Endothelial cell of umbilical vein (primary cell): ENCODE results near the gene TRIP10. TPM values are rescaled to one million over a fixed set of nuclear protein-coding genes. Genes with fewer than 3 reads are reported as not detected.

Source experiments
- BruUV-seq: library from RNA; stranded (reverse); fragments of 400-500 nt; replicated peaks from 2 replicates; lab custom pipeline; 2021; lab: Mats Ljungman, UMichigan
- CTCF ChIA-PET: fragments of 300-600, 350-600 bp; sonication (Branson Sonifier 250); formaldehyde crosslinking; loops from one replicate; lab custom pipeline; 2021; ENCODE audit warnings: antibody characterized with exemption, inconsistent platforms; lab: Charles Lee
- POLR2A ChIA-PET: fragments of 300-600, 350-600 bp; sonication (Branson Sonifier 250); formaldehyde crosslinking; loops from one replicate; lab custom pipeline; 2021; ENCODE audit warnings: antibody characterized with exemption, inconsistent platforms; lab: Charles Lee
- DNase-seq: peaks from one replicate; pipeline ENCODE4 v3.0.0-alpha.2; 2011; ENCODE audit warnings: low read depth, low spot score
- FAIRE-seq: peaks from 2 replicates; lab custom pipeline; 2011; peaks lifted over from hg19 to GRCh38; lab: Jason Lieb, UNC
- H2AFZ ChIP-seq: 2 replicates; pipeline ENCODE4 v1.6.0; 2012; ENCODE audit warnings: low read depth, low read length, control low read depth, inconsistent platforms
- H3K27ac ChIP-seq: 2 replicates; pipeline ENCODE4 v1.5.1; 2011; ENCODE audit warnings: low read depth, mild to moderate bottlenecking, control low read depth, low read length, moderate library complexity; ENCODE audit not compliant: insufficient read depth
- H3K27me3 ChIP-seq, 2 experiments: 2 replicates each; pipeline versions ENCODE4 v1.6.0 to v1.6.1; 2011; ENCODE audit warnings: low read length in 2 of 2, mixed read lengths in 1 of 2; ENCODE audit not compliant: control insufficient read depth in 2 of 2, insufficient read depth in 2 of 2
- H3K36me3 ChIP-seq, 2 experiments: 2 replicates in 1 of 2; 3 replicates in 1 of 2; pipeline ENCODE4 v1.5.1; 2011; ENCODE audit warnings: low read length in 2 of 2, mild to moderate bottlenecking in 1 of 2, moderate library complexity in 1 of 2; ENCODE audit not compliant: control insufficient read depth in 2 of 2, insufficient read depth in 2 of 2; ENCODE audit errors: extremely low read depth in 1 of 2
- H3K4me1 ChIP-seq: 3 replicates; pipeline ENCODE4 v1.5.1; 2011; ENCODE audit warnings: mild to moderate bottlenecking, low read length; ENCODE audit not compliant: control insufficient read depth, insufficient read depth; ENCODE audit errors: extremely low read depth
- H3K4me2 ChIP-seq: 2 replicates; pipeline ENCODE4 v1.6.1; 2011; ENCODE audit warnings: low read length, control low read depth, mixed read lengths; ENCODE audit not compliant: insufficient read depth
- H3K4me3 ChIP-seq, 3 experiments: fragments of 200-600 bp in 1 of 3; sonication (generic), shearing (Covaris generic) in 1 of 3; replicated peaks in 1 of 3; 2 replicates each; pipeline ENCODE4 v1.5.1; 2011 to 2016; ENCODE audit warnings: control low read depth in 3 of 3, low read length in 3 of 3, mild to moderate bottlenecking in 2 of 3, inconsistent platforms in 1 of 3, low read depth in 1 of 3, moderate library complexity in 1 of 3; ENCODE audit not compliant: insufficient read depth in 1 of 3
- H3K79me2 ChIP-seq: 2 replicates; pipeline ENCODE4 v1.6.0; 2012; ENCODE audit warnings: low read length, inconsistent platforms; ENCODE audit not compliant: control insufficient read depth, insufficient read depth
- H3K9ac ChIP-seq: replicated peaks from 2 replicates; pipeline ENCODE3; 2011; ENCODE audit warnings: low read length, control low read depth; ENCODE audit not compliant: insufficient read depth; ENCODE audit errors: extremely low read depth
- H3K9me1 ChIP-seq: replicated peaks from 3 replicates; pipeline ENCODE4 v1.6.0; 2011; ENCODE audit warnings: mild to moderate bottlenecking, low read length; ENCODE audit not compliant: control insufficient read depth, insufficient read depth; ENCODE audit errors: extremely low read depth
- H3K9me3 ChIP-seq: replicated peaks from 2 replicates; pipeline ENCODE4 v1.5.1; 2012; ENCODE audit warnings: low read length, inconsistent platforms; ENCODE audit not compliant: control insufficient read depth, insufficient read depth
- H4K20me1 ChIP-seq: replicated peaks from 2 replicates; pipeline ENCODE3; 2011; ENCODE audit warnings: mild to moderate bottlenecking, low read length; ENCODE audit not compliant: control insufficient read depth, insufficient read depth; ENCODE audit errors: extremely low read depth
- EZH2 ChIP-seq: IDR thresholded peaks from 2 replicates; pipeline ENCODE4 v1.6.1; 2012; ENCODE audit warnings: borderline replicate concordance, low read depth, mild to moderate bottlenecking, moderate library complexity, low read length, inconsistent platforms; ENCODE audit not compliant: severe bottlenecking
- FOS ChIP-seq: IDR thresholded peaks from 2 replicates; pipeline ENCODE4 v1.6.1; 2011; ENCODE audit warnings: mild to moderate bottlenecking, low read length, moderate library complexity, borderline replicate concordance; ENCODE audit not compliant: insufficient read depth
- GATA2 ChIP-seq: IDR thresholded peaks from 2 replicates; pipeline ENCODE4 v1.7.0; 2011; ENCODE audit warnings: low read depth, mild to moderate bottlenecking, moderate library complexity, mixed read lengths, low read length; ENCODE audit not compliant: insufficient read length, insufficient read depth
- JUN ChIP-seq: IDR thresholded peaks from 2 replicates; pipeline ENCODE4 v1.6.1; 2011; ENCODE audit warnings: borderline replicate concordance, low read depth; ENCODE audit not compliant: insufficient read length, insufficient read depth
- MYC ChIP-seq: IDR thresholded peaks from one replicate; pipeline ENCODE4 v1.6.1; 2011; ENCODE audit warnings: mild to moderate bottlenecking, low read depth, low read length
- POLR2A ChIP-seq: IDR thresholded peaks from 2 replicates; pipeline ENCODE4 v1.6.1; 2012; ENCODE audit warnings: low read depth, mild to moderate bottlenecking, control low read depth, low read length
- POLR2AphosphoS5 ChIP-seq: IDR thresholded peaks from 2 replicates; pipeline ENCODE4 v1.6.1; 2012; ENCODE audit warnings: low read depth, mild to moderate bottlenecking, control low read depth, low read length, moderate library complexity; ENCODE audit not compliant: insufficient read depth
- dilution Hi-C: fragments of 300-500 bp; cut with MboI; formaldehyde crosslinking; loops from one replicate; pipeline ENCODE4 v1.15.0; 2019; ENCODE audit warnings: low sequenced_read_pairs; ENCODE audit not compliant: extremely low pct_ligation_motif_present
- intact Hi-C: fragments of 100-400 bp; cut with micrococcal nuclease; formaldehyde crosslinking; loops from one replicate; pipeline ENCODE4 v1.10.0; 2022
- polyA plus RNA-seq, 4 experiments: library from polyadenylated mRNA; depleted of rRNA in 3 of 4; stranded (reverse) in 3 of 4; unstranded in 1 of 4; fragments of >200 nt; gene quantifications; 2 replicates each; pipeline versions ENCODE4 v1.2.1 to v1.2.3, GENCODE V29; 2011 to 2012; ENCODE audit warnings: missing spikeins in 1 of 4
- total RNA-seq: library from RNA; stranded (reverse); gene quantifications from 2 replicates; pipeline ENCODE4 v1.2.3, GENCODE V29; 2021
- TF ChIP-seq, protein P1 (sequence below): IDR thresholded peaks from 2 replicates; pipeline ENCODE4 v1.6.1; 2011; ENCODE audit not compliant: insufficient read depth, insufficient read length
- TF ChIP-seq, protein P2 (sequence below), 2 donors: IDR thresholded peaks; 1 replicate in 1 of 2; 2 replicates in 1 of 2; pipeline ENCODE4 v1.5.1; 2011; ENCODE audit warnings: low read length in 2 of 2, mild to moderate bottlenecking in 2 of 2, moderate library complexity in 2 of 2, control low read depth in 1 of 2, inconsistent platforms in 1 of 2, low read depth in 1 of 2; ENCODE audit not compliant: insufficient read depth in 1 of 2; ENCODE audit errors: extremely low read depth in 1 of 2

TRIP10 gene
- total and polyA plus RNA-seq, 2 donors (not counting 3 experiments of a cell fraction or from before 2014, with no cell fraction given) = 28.4 to 69.3 TPM

DNA sequence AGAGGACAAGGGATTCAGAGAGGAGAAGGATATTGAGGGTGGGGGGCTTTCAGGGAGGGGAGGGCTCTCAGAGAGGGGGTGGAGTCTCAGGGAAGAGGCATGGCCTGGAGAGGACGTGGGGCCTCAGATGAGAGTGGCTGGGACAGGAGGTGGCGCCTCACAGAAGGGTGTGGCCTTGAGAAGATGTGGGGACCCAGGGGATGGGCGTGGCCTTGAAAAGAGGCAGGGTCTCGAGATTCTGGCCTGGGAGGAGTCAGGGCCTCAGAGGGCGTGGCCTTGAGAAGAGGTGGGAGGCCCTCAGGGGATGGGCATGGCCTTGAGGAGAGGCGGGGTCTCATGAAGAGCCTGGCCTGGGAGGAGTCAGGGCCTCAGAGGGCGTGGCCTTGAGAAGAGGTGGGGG, 45.8 kb upstream of the TRIP10 start:
- no peaks in the 10 kb centered on the region for H3K36me3 ChIP-seq
- H3K9ac ChIP-seq = no peak overlapping the region
- no peaks in the 10 kb centered on the region for H3K9me1 ChIP-seq
- no peak overlapping the region for H3K4me2 ChIP-seq
- no peaks in the 10 kb centered on the region for H3K9me3 ChIP-seq
- ChIA-PET CTCF (no interaction called here), POLR2A (no interaction called here)
- FAIRE-seq (no peak), DNase-seq (no peak)
- H3K4me1 ChIP-seq = no peaks in the 10 kb centered on the region
- no TSS peak for BruUV-seq
- TF ChIP-seq, protein P1, sequence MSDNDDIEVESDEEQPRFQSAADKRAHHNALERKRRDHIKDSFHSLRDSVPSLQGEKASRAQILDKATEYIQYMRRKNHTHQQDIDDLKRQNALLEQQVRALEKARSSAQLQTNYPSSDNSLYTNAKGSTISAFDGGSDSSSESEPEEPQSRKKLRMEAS = no peak
- no peak for TF ChIP-seq EZH2
- H3K27ac ChIP-seq = no peak overlapping the region
- H3K4me3 ChIP-seq = no peak overlapping the region
- no peak overlapping the region for H2AFZ ChIP-seq
- H4K20me1 ChIP-seq = no peaks in the 10 kb centered on the region
- dilution Hi-C loops (no loop called here), intact Hi-C loops (no loop called here)
- no peaks in the 10 kb centered on the region for H3K79me2 ChIP-seq
- H3K27me3 ChIP-seq = no peaks in the 10 kb centered on the region

DNA sequence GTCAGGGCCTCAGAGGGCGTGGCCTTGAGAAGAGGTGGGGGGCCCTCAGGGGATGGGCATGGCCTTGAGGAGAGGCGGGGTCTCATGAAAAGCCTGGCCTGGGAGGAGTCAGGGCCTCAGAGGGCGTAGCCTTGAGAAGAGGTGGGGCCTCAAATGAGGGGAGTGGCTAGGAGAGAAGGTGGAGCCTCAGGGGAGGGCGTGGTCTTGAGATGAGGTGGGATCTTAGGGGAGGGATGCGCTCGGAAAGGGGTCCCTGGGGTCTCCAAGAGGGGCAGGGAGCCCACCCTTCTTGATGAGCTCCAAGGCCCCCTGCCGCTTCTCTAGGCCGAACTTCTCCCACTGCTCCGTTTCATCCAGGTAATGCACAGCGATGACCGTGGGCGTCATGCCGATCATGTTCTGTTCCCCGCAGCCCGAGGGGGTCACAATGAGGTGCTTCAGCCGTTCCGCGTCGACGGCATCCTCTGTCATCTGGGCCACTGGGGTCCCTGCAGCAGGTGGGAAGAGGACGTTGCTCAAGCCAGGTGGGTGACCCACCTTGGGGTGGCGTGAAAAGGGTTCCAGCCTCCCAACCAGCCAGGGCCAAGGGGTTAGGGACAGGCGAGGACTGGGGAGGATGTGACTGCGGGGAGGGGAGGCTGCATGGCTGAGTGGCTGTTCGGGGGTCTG, 45.2 kb upstream of the TRIP10 start:
- no peak for FAIRE-seq
- POLR2A ChIA-PET = no interaction called here
- Histone ChIP-seq H3K9ac (no peak overlapping the region), H2AFZ (no peak overlapping the region), H3K4me2 (no peak overlapping the region), H3K9me3 (no peaks in the 10 kb centered on the region), H3K4me3 (no peak overlapping the region), H3K79me2 (no peaks in the 10 kb centered on the region), H3K9me1 (no peaks in the 10 kb centered on the region), H4K20me1 (no peaks in the 10 kb centered on the region), H3K27me3 (no peaks in the 10 kb centered on the region), H3K4me1 (no peaks in the 10 kb centered on the region), H3K36me3 (no peaks in the 10 kb centered on the region), H3K27ac (no peak overlapping the region)
- TF ChIP-seq EZH2 = no peak
- TF ChIP-seq MYC = no peak
- TF ChIP-seq, protein P2, sequence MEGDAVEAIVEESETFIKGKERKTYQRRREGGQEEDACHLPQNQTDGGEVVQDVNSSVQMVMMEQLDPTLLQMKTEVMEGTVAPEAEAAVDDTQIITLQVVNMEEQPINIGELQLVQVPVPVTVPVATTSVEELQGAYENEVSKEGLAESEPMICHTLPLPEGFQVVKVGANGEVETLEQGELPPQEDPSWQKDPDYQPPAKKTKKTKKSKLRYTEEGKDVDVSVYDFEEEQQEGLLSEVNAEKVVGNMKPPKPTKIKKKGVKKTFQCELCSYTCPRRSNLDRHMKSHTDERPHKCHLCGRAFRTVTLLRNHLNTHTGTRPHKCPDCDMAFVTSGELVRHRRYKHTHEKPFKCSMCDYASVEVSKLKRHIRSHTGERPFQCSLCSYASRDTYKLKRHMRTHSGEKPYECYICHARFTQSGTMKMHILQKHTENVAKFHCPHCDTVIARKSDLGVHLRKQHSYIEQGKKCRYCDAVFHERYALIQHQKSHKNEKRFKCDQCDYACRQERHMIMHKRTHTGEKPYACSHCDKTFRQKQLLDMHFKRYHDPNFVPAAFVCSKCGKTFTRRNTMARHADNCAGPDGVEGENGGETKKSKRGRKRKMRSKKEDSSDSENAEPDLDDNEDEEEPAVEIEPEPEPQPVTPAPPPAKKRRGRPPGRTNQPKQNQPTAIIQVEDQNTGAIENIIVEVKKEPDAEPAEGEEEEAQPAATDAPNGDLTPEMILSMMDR (IDR thresholded peaks at IDR 0.05; ENCODE audit: extremely low read depth in 1 of 2, insufficient read depth in 1 of 2, low read depth in 1 of 2, low read length in 2 of 2) = no peak
- no peak for TF ChIP-seq GATA2
- TF ChIP-seq, protein P1 = no peak
- no peak for TF ChIP-seq POLR2A
- no peak for TF ChIP-seq FOS
- no peak for TF ChIP-seq JUN
- no peak for TF ChIP-seq POLR2AphosphoS5
- no peak for DNase-seq
- BruUV-seq = no TSS peak
- dilution Hi-C loops = no loop called here
- CTCF ChIA-PET = no interaction called here
- intact Hi-C loops = no loop called here
